Neural cell (in vitro differentiated cells): ENCODE data around the gene ERICH6B. TPM values are rescaled to one million over a fixed set of nuclear protein-coding genes. Genes with fewer than 3 reads are reported as not detected.

Experiments used
- H2AFZ ChIP-seq: fragments of 200-600, 300-800 bp; sonication (generic), shearing (Covaris generic); 2 replicates; pipeline ENCODE4 v1.6.0; 2014; ENCODE audit warnings: low read depth, mild to moderate bottlenecking, antibody characterized with exemption, low read length, moderate library complexity
- H3F3A ChIP-seq: fragments of 200-600 bp; shearing (Covaris generic); 2 replicates; pipeline ENCODE4 v1.6.1; 2016; ENCODE audit warnings: mild to moderate bottlenecking, moderate library complexity, mixed read lengths, antibody characterized with exemption, low read length; ENCODE audit not compliant: insufficient read depth, poor library complexity, severe bottlenecking
- H3K27ac ChIP-seq: fragments of 200-600, 300-800 bp; sonication (generic), shearing (Covaris generic); 2 replicates; pipeline ENCODE4 v1.5.1; 2014; ENCODE audit warnings: mild to moderate bottlenecking, low read length, moderate library complexity
- H3K27me3 ChIP-seq: fragments of 300-800, 200-600 bp; sonication (generic), shearing (Covaris generic); 2 replicates; pipeline ENCODE4 v1.6.0; 2014; ENCODE audit warnings: mild to moderate bottlenecking, low read depth, low read length, moderate library complexity; ENCODE audit not compliant: insufficient read depth
- H3K36me3 ChIP-seq: fragments of 300-800, 200-600 bp; sonication (generic), shearing (Covaris generic); 2 replicates; pipeline ENCODE4 v1.5.1; 2014; ENCODE audit warnings: mild to moderate bottlenecking, antibody characterized with exemption, low read length, moderate library complexity; ENCODE audit not compliant: insufficient read depth
- H3K4me2 ChIP-seq: fragments of 300-800, 200-600 bp; sonication (generic), shearing (Covaris generic); 2 replicates; pipeline ENCODE4 v1.6.0; 2014; ENCODE audit warnings: mild to moderate bottlenecking, low read length
- H3K4me3 ChIP-seq: fragments of 300-800, 200-600 bp; sonication (generic), shearing (Covaris generic); 2 replicates; pipeline ENCODE4 v1.5.1; 2014; ENCODE audit warnings: mild to moderate bottlenecking, low read length, moderate library complexity
- H3K79me2 ChIP-seq: fragments of 200-600 bp; shearing (Covaris generic); replicated peaks from 2 replicates; pipeline ENCODE4 v1.6.0; 2014; ENCODE audit warnings: mild to moderate bottlenecking, low read length, moderate library complexity; ENCODE audit not compliant: insufficient read depth
- H3K9ac ChIP-seq: fragments of 300-800, 200-600 bp; sonication (generic), shearing (Covaris generic); 2 replicates; pipeline ENCODE4 v1.6.1; 2016; ENCODE audit warnings: mild to moderate bottlenecking, low read length, mixed read lengths
- H3K9me2 ChIP-seq: fragments of 200-600 bp; shearing (Covaris generic); 2 replicates; pipeline ENCODE4 v1.6.1; 2016; ENCODE audit warnings: mild to moderate bottlenecking, low read length, mixed read lengths; ENCODE audit not compliant: insufficient read depth
- H3K9me3 ChIP-seq: fragments of 200-600, 300-800 bp; sonication (generic), shearing (Covaris generic); 2 replicates; pipeline ENCODE4 v1.6.1; 2016; ENCODE audit warnings: mild to moderate bottlenecking, mixed run types, low read length, moderate library complexity, mixed read lengths
- H4K20me1 ChIP-seq: fragments of 200-600 bp; shearing (Covaris generic); 2 replicates; pipeline ENCODE4 v1.6.1; 2016; ENCODE audit warnings: mild to moderate bottlenecking, mixed run types; ENCODE audit not compliant: insufficient read depth
- EP300 ChIP-seq: fragments of 450-650 bp; conservative IDR thresholded peaks from 2 replicates; pipeline ENCODE4 v1.6.1; 2014; ENCODE audit warnings: antibody characterized with exemption, mild to moderate bottlenecking, moderate library complexity; ENCODE audit not compliant: poor library complexity, severe bottlenecking
- EZH2 ChIP-seq: fragments of 200-600, 300-800 bp; shearing (Covaris generic), sonication (generic); IDR thresholded peaks from 2 replicates; pipeline ENCODE4 v1.6.1; 2014; ENCODE audit warnings: antibody characterized with exemption, low read length, borderline replicate concordance, mild to moderate bottlenecking; ENCODE audit not compliant: insufficient read depth, poor library complexity, severe bottlenecking
- MXI1 ChIP-seq: fragments of 450-650 bp; conservative IDR thresholded peaks from 2 replicates; pipeline ENCODE4 v1.6.1; 2014; ENCODE audit warnings: antibody characterized with exemption, mild to moderate bottlenecking; ENCODE audit not compliant: poor library complexity, severe bottlenecking
- POLR2AphosphoS5 ChIP-seq: IDR thresholded peaks from 2 replicates; pipeline ENCODE4 v1.6.1; 2012
- RAD21 ChIP-seq: fragments of 450-650 bp; conservative IDR thresholded peaks from 2 replicates; pipeline ENCODE4 v1.6.1; 2014; ENCODE audit warnings: antibody characterized with exemption, mild to moderate bottlenecking, moderate library complexity
- SMC3 ChIP-seq: fragments of 450-650 bp; conservative IDR thresholded peaks from 2 replicates; pipeline ENCODE4 v1.6.1; 2014; ENCODE audit warnings: antibody characterized with exemption, mild to moderate bottlenecking, moderate library complexity; ENCODE audit not compliant: poor library complexity
- TAF1 ChIP-seq: IDR thresholded peaks from 2 replicates; pipeline ENCODE4 v1.6.1; 2012; ENCODE audit warnings: low read depth
- polyA plus RNA-seq: library from polyadenylated mRNA; depleted of rRNA; stranded (reverse); fragments of >200 nt; gene quantifications from 2 replicates; pipeline ENCODE4 v1.2.3, GENCODE V29; 2014
- TF ChIP-seq, protein P1 (sequence below): fragments of 450-650 bp; IDR thresholded peaks from 2 replicates; pipeline ENCODE4 v1.5.1; 2014; ENCODE audit warnings: antibody characterized with exemption, mild to moderate bottlenecking, moderate library complexity; ENCODE audit not compliant: poor library complexity, severe bottlenecking
- TF ChIP-seq, protein P2 (sequence below): IDR thresholded peaks from 2 replicates; pipeline ENCODE4 v1.6.1; 2012; ENCODE audit warnings: borderline replicate concordance

ERICH6B gene
- polyA plus RNA-seq, 1 donor from 2014 or later = not detected

DNA sequence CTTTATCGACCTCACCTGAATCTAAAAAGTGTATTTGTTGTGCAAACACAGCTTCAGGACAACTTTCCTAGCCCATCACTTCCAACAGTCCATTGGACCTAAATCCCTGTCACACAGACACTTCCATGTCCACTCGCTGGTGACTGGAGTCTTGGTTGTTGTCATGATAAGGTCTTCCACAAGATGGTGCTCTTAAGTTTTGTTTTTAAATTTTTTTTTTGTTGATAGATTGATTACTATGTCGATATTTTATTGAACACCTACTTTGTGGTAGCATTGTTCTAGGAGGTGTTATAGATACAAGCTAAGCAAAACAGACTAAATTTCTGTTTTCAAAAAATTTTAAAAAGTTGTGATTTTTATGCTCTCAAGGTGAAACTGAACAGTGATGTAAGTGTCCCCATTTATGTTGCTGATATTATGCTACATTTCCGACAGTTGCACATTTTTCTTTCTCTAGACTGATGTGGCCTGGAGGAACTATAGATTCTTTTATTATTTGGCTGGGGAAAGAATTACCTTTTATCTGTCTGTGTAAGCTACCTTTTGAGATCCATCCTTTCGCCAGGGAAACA lies 8.1 kb upstream of the ERICH6B start:
- Histone ChIP-seq H3K9me3 (no peaks in the 10 kb centered on the region), H3K4me2 (no peak overlapping the region), H4K20me1 (no peaks in the 10 kb centered on the region), H2AFZ (no peak overlapping the region), H3K9ac (no peak overlapping the region), H3K4me3 (no peak overlapping the region), H3K36me3 (no peaks in the 10 kb centered on the region), H3F3A (no peaks in the 10 kb centered on the region), H3K79me2 (no peaks in the 10 kb centered on the region), H3K9me2 (no peaks in the 10 kb centered on the region), H3K27ac (no peak overlapping the region), H3K27me3 (no peaks in the 10 kb centered on the region)
- TF ChIP-seq EZH2 = no peak
- TF ChIP-seq RAD21 = peak; percentile 65
- TF ChIP-seq, protein P1, sequence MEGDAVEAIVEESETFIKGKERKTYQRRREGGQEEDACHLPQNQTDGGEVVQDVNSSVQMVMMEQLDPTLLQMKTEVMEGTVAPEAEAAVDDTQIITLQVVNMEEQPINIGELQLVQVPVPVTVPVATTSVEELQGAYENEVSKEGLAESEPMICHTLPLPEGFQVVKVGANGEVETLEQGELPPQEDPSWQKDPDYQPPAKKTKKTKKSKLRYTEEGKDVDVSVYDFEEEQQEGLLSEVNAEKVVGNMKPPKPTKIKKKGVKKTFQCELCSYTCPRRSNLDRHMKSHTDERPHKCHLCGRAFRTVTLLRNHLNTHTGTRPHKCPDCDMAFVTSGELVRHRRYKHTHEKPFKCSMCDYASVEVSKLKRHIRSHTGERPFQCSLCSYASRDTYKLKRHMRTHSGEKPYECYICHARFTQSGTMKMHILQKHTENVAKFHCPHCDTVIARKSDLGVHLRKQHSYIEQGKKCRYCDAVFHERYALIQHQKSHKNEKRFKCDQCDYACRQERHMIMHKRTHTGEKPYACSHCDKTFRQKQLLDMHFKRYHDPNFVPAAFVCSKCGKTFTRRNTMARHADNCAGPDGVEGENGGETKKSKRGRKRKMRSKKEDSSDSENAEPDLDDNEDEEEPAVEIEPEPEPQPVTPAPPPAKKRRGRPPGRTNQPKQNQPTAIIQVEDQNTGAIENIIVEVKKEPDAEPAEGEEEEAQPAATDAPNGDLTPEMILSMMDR = peak; percentile 58
- no peak for TF ChIP-seq EP300
- TF ChIP-seq, protein P2, sequence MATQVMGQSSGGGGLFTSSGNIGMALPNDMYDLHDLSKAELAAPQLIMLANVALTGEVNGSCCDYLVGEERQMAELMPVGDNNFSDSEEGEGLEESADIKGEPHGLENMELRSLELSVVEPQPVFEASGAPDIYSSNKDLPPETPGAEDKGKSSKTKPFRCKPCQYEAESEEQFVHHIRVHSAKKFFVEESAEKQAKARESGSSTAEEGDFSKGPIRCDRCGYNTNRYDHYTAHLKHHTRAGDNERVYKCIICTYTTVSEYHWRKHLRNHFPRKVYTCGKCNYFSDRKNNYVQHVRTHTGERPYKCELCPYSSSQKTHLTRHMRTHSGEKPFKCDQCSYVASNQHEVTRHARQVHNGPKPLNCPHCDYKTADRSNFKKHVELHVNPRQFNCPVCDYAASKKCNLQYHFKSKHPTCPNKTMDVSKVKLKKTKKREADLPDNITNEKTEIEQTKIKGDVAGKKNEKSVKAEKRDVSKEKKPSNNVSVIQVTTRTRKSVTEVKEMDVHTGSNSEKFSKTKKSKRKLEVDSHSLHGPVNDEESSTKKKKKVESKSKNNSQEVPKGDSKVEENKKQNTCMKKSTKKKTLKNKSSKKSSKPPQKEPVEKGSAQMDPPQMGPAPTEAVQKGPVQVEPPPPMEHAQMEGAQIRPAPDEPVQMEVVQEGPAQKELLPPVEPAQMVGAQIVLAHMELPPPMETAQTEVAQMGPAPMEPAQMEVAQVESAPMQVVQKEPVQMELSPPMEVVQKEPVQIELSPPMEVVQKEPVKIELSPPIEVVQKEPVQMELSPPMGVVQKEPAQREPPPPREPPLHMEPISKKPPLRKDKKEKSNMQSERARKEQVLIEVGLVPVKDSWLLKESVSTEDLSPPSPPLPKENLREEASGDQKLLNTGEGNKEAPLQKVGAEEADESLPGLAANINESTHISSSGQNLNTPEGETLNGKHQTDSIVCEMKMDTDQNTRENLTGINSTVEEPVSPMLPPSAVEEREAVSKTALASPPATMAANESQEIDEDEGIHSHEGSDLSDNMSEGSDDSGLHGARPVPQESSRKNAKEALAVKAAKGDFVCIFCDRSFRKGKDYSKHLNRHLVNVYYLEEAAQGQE = no peak
- TF ChIP-seq TAF1 = no peak
- no peak for TF ChIP-seq POLR2AphosphoS5
- TF ChIP-seq SMC3 = peak; percentile 68
- TF ChIP-seq MXI1 = no peak

DNA sequence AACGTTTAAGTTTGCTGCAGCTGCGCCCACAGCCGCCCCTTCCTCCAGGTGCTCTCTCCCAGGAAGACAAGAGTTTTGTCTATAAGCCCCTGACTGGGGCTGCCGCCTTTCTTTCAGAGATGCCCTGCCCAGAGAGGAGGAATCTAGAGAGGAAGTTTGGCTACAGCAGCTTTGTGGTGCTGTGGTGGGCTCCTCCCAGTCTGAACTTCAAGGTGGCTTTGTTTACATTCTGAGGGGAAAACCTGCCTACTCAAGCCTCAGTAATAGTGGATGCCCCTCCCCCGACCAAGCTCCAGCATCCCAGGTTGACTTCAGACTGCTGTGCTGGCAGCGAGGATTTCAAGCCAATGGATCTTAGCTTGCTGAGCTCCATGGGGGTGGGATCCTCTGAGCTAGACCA lies 6.4 kb upstream of the ERICH6B start:
- H3K4me3 ChIP-seq = no peak overlapping the region
- no peaks in the 10 kb centered on the region for H3K27me3 ChIP-seq
- no peak overlapping the region for H3K9ac ChIP-seq
- no peaks in the 10 kb centered on the region for H3K79me2 ChIP-seq
- no peaks in the 10 kb centered on the region for H3K9me2 ChIP-seq
- no peak overlapping the region for H3K27ac ChIP-seq
- no peaks in the 10 kb centered on the region for H3F3A ChIP-seq
- no peak overlapping the region for H3K4me2 ChIP-seq
- no peaks in the 10 kb centered on the region for H3K36me3 ChIP-seq
- H3K9me3 ChIP-seq = no peaks in the 10 kb centered on the region
- no peak overlapping the region for H2AFZ ChIP-seq
- no peaks in the 10 kb centered on the region for H4K20me1 ChIP-seq
- TF ChIP-seq EP300 (no peak), RAD21 (no peak)
